SIG-M5 (cell line): ENCODE measurements around the gene SLC19A1.
"Not testable (repeated sequence)": the region's sequence is repeated elsewhere in the genome, so short reads cannot be mapped to it uniquely, and the experiment has no call there.

ENCODE experiments used
- DNase-seq: peaks from one replicate; lab custom pipeline; 2025; lab: John Stamatoyannopoulos, UW

Gene SLC19A1

GRCh38 chr21:45504516-45505415 is 37.5 kb downstream of the SLC19A1 start:
- no peak for DNase-seq

- DNase-seq = no peak
Measured at GRCh38 chr21:45504021-45504515, 38.2 kb downstream of the SLC19A1 start.

GRCh38 chr21:45503226-45503625 is 39.0 kb downstream of the SLC19A1 start:
- DNase-seq = not testable (repeated sequence)

- no peak for DNase-seq
Measured at GRCh38 chr21:45502600-45502999, 39.6 kb downstream of the SLC19A1 start.

GRCh38 chr21:45502006-45502345 is 40.3 kb downstream of the SLC19A1 start:
- DNase-seq = no peak

DNA sequence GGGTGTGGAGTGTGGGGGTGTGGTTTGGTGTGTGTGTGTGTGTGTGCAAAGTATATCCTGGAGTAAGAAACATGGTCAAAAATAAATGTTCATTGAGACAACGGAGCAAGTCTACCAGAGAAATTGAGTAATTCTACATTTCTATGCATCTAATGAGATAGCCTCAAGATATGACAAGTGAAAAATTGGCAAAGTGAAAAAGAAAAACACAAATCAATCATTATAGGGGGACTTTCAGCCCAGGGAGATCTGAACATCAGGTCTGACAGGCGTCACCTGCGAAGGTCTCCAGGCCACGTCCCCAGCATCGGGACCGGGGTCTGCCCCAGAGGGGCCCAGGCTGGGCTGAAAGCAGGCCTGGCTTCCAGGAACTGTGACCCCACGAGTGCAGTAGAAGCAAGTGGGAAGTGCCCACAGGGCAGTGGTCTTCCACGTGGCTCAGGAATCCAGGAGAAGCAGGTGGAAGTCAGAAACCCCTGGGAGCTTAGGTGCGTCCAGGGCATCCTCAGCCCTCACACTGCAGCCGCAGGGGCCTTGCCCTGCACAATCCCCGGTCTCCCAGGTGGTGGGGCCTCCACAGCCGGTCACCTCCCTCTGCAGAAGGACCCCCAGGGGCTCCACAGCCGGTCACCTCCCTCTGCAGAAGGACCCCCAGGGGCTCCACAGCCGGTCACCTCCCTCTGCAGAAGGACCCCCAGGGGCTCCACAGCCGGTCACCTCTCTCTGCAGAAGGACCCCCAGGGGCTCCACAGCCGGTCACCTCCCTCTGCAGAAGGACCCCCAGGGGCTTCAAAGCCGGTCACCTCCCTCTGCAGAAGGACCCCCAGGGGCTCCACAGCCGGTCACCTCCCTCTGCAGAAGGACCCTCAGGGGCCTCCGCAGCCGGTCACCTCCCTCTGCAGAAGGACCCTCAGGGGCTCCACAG is 40.9 kb downstream of the SLC19A1 start:
- not testable (repeated sequence) for DNase-seq

DNA sequence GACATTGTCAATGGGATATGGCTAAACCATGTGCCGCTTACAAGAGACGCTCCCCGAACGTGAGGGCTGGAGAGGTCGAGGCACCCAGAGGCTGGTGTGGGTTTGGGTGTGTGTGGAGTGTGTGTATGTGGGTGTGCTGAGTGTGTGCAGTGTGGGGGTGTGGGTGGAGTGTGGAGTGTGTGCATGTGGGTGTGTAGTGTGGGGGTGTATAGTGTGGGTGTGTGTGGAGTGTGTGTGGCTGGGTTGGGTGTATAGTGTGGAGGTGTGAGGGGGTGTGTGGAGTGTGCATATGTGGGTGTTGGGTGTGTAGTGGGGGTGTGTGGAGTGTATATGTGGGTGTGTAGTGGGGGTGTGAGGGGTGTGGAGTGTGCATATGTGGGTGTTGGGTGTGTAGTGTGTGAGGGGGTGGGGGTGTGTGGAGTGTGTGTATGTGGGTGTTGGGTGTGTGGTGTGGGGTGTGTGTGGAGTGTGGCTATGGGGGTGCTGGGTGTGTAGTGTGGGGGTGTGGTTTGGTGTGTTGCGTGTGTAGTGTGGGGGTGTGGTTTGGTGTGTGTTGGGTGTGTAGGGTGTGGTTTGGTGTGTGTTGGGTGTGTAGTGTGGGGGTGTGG is 42.2 kb downstream of the SLC19A1 start:
- DNase-seq = no peak

GRCh38 chr21:45499201-45499750 is 43.0 kb downstream of the SLC19A1 start:
- no peak for DNase-seq

DNA sequence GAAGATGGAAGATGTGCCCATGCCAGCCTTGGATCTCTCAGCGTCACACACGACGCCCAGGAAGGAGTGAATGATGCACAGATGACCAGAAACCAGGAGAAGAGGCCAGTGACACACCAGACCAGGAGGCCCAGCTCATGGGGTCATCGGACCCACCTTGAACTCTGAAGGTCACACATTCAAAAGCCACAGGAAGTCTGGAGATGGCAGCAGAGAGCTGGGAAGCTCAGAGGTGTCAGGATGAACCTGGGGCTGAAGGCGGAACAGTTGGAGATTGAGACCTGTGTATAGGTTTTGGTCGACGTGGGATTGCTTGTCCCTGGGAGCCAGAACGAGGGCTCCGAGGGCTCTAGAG is 43.6 kb downstream of the SLC19A1 start:
- no peak for DNase-seq

- DNase-seq = no peak
Measured at GRCh38 chr21:45497846-45498645, 44.2 kb downstream of the SLC19A1 start.

- DNase-seq = no peak
Measured at GRCh38 chr21:45496968-45497845, 45.0 kb downstream of the SLC19A1 start.

DNA sequence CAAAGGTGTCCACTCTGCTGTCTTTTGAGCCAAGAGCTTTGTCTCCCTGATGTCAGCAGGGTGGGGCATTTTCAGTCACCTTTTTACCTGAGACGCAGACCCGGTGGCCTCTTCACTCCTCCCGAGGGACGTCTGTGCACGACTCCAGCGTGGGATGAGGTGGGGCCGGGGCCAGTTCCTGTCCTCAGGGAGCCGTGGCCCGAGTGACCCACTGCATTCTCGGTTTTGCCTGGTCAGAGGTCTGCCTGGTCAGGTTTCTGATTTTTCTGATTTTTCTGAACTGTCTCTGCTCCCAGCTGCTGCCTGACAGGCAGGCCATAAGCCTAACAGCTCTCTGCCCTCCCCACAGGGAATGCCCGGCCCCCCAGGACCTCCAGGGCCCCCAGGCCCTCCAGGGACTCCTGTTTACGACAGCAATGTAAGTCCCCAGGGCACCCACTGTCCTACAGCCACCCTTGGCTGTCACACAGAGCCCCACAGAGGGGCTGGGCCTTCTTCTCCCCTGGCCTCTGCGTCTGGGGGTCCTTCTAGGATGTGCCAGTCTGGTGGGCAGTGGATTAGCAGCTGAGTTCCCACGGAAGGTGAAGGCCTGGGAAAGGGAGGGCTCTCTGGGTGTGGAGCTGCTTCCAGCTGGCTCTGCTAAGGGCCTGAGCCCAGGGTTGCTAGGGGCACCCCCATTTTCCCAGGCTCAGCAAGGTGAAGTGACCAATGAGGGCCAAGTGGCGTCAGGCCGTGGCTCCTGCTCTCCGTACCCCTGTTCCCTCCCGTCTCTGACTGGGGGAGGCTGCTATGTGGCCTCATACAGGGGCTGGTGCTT is 45.9 kb downstream of the SLC19A1 start:
- no peak for DNase-seq

DNA sequence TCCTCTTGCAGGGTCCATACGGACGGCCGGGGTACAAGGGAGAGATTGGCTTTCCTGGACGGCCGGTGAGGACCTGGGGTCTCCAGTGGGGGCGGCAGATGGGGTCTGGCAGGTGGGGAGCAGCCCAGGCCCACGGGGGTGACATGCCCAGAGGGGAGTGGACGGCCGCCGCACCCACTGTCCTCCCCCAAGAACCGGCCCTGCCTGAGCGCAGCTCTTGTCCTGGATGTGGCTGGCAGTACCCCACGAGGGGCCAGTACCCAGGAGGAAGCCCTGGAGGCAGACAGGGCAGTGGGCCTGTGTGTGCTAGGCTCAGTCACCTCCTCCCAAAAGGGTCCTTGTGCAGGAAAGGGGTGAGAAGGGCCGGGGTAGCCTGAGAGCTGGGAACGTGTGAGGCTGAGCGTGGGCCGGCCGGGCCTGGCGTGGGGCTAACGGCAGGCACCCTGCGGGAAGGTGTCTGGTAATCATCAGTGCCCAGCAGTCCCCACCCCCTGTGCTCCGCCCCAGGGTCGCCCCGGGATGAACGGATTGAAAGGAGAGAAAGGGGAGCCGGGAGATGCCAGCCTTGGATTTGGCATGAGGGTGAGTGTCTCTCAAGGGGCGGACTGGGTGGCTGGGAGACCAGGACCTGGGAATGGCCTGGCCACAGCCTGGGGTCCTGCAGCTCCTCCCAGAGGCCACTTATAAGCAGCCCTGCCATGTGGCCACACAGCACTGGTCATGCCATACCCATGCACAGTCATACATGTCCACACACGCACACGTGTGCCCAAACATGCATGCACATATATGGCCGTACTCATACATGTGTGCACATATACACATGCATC is 47.2 kb downstream of the SLC19A1 start:
- no peak for DNase-seq

- DNase-seq = no peak
Measured at GRCh38 chr21:45494135-45494850, 47.9 kb downstream of the SLC19A1 start.

DNA sequence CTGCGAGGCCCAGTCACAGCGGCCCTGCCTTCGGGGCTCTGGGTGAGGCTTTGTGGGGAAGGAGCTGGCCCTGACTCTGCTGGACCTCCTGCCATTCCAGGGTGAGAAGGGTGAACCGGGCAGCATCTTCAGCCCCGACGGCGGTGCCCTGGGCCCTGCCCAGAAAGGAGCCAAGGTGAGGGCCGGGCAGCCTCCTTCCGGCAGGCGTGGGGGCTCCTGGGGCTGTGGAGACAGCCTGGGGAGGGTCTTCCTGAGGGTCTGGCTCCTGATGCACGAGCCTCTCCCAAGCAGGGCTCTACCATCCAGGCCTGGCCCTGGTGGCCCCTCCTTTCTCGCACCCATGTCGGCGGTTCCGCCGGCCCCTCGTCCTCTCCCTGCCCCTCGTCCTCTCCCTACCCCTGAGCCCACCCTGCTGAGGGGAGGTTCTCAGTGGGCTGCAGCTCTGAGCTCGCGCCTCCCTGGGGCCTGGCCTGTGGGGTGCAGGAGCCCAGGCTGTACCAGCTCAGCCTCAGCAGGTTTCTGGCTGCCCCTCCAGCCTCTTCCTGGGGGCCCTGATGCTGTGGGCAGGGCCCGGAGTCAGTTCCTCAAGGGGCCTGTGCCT is 48.7 kb downstream of the SLC19A1 start:
- DNase-seq = no peak

GRCh38 chr21:45492765-45493164 is 49.5 kb downstream of the SLC19A1 start:
- no peak for DNase-seq

- DNase-seq = no peak
Measured at GRCh38 chr21:45491623-45492022, 50.6 kb downstream of the SLC19A1 start.
